Activated T-helper 17 cell treated with anti-CD3 and anti-CD28 coated beads, Interleukin-2, amount 50 U/mL, for 72 hours (primary cell): ENCODE results near the gene ACSBG1. TPM values are rescaled to one million over a fixed set of nuclear protein-coding genes. Genes with fewer than 3 reads are reported as not detected.

ENCODE experiments used
- ATAC-seq: fragments of 150-1000 bp; cut with Tn5 transposase; replicated peaks from 2 replicates; pipeline ENCODE4 v1.10.0; 2021; ENCODE audit warnings: mild to moderate bottlenecking, moderate library complexity
- H3K27ac Mint-ChIP-seq: one replicate; pipeline ENCODE4 v1.8.0; 2022; ENCODE audit warnings: mixed read lengths
- H3K27me3 Mint-ChIP-seq: one replicate; pipeline ENCODE4 v1.8.0; 2022; ENCODE audit warnings: mixed read lengths
- H3K36me3 Mint-ChIP-seq: one replicate; pipeline ENCODE4 v1.8.0; 2022; ENCODE audit warnings: low read depth, mild to moderate bottlenecking, mixed read lengths
- H3K4me1 Mint-ChIP-seq: one replicate; pipeline ENCODE4 v1.8.0; 2022; ENCODE audit warnings: mixed read lengths
- H3K4me3 Mint-ChIP-seq: one replicate; pipeline ENCODE4 v1.8.0; 2022; ENCODE audit warnings: mild to moderate bottlenecking, mixed read lengths
- H3K9me3 Mint-ChIP-seq: one replicate; pipeline ENCODE4 v1.8.0; 2022; ENCODE audit warnings: mixed read lengths
- total RNA-seq, 2 donors: library from RNA; stranded (reverse); gene quantifications; one replicate each; pipeline ENCODE4 v1.2.3, GENCODE V29; 2022

ACSBG1 gene
- total RNA-seq: not detected

DNA sequence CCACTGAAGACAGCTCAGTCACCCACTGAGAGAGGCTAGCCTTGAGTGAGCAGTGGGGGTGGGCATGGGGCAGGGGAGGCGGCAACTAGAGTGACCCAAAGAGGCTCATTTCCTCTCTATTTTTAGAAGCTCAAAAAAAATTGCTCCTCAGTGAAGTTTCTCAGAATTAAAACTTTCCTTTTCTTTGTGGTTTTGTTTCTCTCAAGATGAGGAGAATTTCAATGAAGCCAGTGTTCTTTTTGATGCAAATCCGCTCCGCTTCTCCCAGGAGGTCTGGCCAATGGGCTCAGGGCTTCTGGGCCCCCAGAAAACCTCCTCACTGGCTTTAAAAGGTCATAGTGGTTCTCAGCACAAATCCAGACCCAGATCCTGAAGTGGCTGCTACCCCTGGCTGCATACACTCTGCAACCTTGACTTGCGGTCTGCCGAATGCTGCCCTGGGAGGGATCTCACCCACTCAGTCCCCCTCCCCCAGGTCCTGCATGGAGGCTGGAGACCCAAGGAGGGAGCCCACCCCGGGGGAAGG, at the start of gene ACSBG1:
Gene ACSBG1, minus strand, starts transcription at position 51 of the 526 bp plus-strand sequence. CDS start 64 bp downstream, outside the sequence.
- H3K27ac Mint-ChIP-seq: peak within 1 kb of the TSS; percentile 73
- no peak within 1 kb of the TSS for H3K4me3 Mint-ChIP-seq
- no peaks in the 10 kb centered on the region for H3K4me1 Mint-ChIP-seq
- H3K27me3 Mint-ChIP-seq: peaks cover 15% of the 10 kb centered on the region
- no peak for ATAC-seq
- no peaks in the 10 kb centered on the region for H3K36me3 Mint-ChIP-seq
- H3K9me3 Mint-ChIP-seq: no peaks in the 10 kb centered on the region

- Mint-ChIP-seq H3K4me1 (no peaks in the 10 kb centered on the region), H3K9me3 (no peaks in the 10 kb centered on the region), H3K27me3 (no peaks in the 10 kb centered on the region), H3K27ac (peak overlapping the region; percentile 7), H3K36me3 (peaks cover 93% of the 10 kb centered on the region), H3K4me3 (no peak overlapping the region)
- ATAC-seq: no peak
Measured at GRCh38 chr15:78282324-78282723, 48.0 kb upstream of the ACSBG1 start.

DNA sequence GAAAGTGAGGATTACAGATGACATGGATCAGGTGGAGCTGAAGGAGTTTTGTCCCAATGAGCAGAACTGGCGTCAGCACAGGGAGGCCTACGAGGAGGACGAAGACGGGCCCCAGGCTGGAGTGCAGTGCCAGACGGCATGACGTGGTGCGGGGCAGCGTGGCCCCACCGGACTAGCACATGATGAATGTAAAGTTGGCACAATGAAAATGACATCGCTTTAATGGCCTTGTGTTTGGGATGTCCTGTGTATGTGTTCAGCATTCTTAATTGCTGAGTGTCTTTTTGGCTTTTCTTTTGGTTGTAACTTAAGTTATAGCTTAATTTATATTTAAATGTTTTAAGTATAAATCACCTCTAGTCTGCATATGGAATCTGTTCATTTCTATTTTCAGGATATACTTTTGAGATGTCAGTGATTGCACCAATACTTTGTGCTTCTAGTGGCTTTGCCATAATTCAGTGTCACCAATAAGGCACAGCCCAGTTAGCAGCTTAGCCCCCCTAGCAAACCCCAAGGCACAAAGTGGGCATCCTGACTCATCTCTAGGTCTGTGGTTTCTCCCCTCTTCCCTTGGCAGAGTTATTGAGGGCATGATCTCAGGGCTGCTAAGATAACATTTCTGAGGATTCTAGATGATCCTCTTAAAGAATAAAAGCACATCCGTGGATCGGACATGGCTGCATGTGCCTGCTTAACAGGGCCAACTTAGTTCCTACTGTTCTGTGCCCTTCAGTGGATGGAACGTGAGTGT, 46.1 kb upstream of the ACSBG1 start:
- no peaks in the 10 kb centered on the region for H3K9me3 Mint-ChIP-seq
- no peaks in the 10 kb centered on the region for H3K4me1 Mint-ChIP-seq
- H3K36me3 Mint-ChIP-seq: peaks cover 92% of the 10 kb centered on the region
- no peak overlapping the region for H3K4me3 Mint-ChIP-seq
- H3K27ac Mint-ChIP-seq: no peak overlapping the region
- no peaks in the 10 kb centered on the region for H3K27me3 Mint-ChIP-seq
- no peak for ATAC-seq

DNA sequence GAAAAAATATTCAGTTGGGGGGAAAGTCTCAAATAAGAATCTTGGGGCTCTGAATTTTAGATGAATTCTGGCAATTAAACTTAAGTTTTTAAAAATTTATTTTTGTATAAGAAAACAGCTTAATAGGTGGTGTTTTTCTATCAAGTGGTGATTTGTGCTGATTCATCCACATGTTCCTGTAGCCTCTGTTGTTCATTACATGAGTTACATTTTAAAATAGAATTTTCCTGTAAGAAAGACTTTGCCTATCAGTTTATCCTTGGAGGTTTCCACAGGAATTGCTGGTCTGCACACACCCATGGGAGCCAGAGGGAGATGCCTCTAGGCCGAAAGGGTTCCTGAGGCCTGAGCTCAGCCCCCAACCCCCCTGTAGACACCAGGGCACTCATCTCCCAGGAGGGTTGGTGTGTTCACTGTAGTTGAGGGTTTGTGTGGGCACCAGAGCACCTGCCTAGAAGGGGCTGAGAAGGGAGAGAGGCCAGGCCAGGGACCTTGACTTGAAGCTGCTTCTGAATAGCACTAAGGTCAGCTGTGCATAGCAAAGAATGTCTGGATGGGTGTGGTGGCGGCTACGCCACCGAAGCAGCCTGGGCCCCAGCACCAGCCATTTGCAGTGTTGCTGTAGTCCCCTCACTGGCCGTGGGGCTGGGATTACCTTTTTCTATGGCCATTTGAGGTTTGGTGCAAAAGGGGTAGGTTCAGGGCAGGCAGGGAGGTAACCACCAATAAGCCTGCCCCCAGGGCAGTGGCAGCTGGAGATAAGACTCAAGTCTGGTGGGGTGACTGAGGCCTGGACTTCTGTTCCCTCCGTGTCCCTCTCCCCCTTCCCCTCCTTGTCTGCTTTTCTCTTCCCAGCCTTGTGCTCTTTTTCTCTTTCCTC, 41.9 kb upstream of the ACSBG1 start:
- no peak for ATAC-seq

DNA sequence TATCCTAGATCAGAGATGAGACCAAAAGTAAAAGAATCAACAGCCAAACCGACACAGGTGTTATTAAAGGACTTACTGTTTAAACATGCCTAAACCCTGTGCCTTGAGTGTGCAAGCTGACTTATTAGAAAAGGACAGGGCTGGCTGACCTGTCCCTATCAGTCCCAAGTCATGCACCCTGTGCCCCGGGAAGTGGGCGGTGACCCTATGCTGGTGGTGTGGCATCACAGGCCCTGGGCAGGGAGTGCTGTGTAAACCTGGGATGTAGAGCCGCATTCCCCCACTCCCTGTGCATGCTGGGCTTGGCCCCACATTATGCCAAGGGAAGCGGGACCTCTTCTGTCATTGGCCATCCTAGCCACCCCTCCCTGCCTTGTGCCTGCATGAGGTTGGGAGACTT, 40.6 kb upstream of the ACSBG1 start:
- Mint-ChIP-seq H3K27ac (peak overlapping the region; percentile 5), H3K4me3 (no peak overlapping the region), H3K9me3 (no peaks in the 10 kb centered on the region), H3K36me3 (peaks cover 91% of the 10 kb centered on the region), H3K4me1 (peaks cover 4% of the 10 kb centered on the region), H3K27me3 (no peaks in the 10 kb centered on the region)
- ATAC-seq: no peak

More for the DNA sequence above, 41.9 kb upstream of the ACSBG1 start:
- no peaks in the 10 kb centered on the region for H3K9me3 Mint-ChIP-seq
- H3K36me3 Mint-ChIP-seq: peaks cover 92% of the 10 kb centered on the region
- no peak overlapping the region for H3K27ac Mint-ChIP-seq
- H3K27me3 Mint-ChIP-seq: no peaks in the 10 kb centered on the region
- H3K4me1 Mint-ChIP-seq: no peaks in the 10 kb centered on the region
- no peak overlapping the region for H3K4me3 Mint-ChIP-seq

- no peak overlapping the region for H3K27ac Mint-ChIP-seq
- no peak overlapping the region for H3K4me3 Mint-ChIP-seq
- peaks cover 79% of the 10 kb centered on the region for H3K36me3 Mint-ChIP-seq
- H3K9me3 Mint-ChIP-seq: no peaks in the 10 kb centered on the region
- H3K27me3 Mint-ChIP-seq: no peaks in the 10 kb centered on the region
- peaks cover 4% of the 10 kb centered on the region for H3K4me1 Mint-ChIP-seq
- ATAC-seq: no peak
Measured at GRCh38 chr15:78272776-78273175, 38.4 kb upstream of the ACSBG1 start.

DNA sequence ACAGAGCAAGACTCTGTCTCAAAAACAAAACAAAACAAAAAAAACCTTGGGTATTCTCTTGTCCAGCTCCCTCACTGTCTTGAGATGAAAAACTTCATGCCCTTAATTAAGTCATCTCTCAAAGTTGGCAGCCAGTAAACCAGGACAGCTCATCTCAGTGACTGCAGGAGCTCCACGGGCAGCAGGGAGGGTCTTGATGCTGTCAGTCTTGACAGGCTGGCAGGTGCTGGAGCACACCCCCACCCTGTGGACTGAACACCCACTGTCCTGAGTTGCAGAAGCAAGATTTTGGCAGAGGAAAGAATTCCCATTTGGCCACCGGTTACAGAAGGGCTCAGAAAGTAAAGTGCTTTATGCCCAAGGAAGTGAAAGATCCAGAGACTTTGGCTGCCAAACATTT, 38.0 kb upstream of the ACSBG1 start:
- peaks cover 75% of the 10 kb centered on the region for H3K36me3 Mint-ChIP-seq
- H3K27ac Mint-ChIP-seq: no peak overlapping the region
- no peak for ATAC-seq
- no peaks in the 10 kb centered on the region for H3K9me3 Mint-ChIP-seq
- H3K27me3 Mint-ChIP-seq: no peaks in the 10 kb centered on the region
- H3K4me1 Mint-ChIP-seq: peaks cover 5% of the 10 kb centered on the region
- H3K4me3 Mint-ChIP-seq: no peak overlapping the region

DNA sequence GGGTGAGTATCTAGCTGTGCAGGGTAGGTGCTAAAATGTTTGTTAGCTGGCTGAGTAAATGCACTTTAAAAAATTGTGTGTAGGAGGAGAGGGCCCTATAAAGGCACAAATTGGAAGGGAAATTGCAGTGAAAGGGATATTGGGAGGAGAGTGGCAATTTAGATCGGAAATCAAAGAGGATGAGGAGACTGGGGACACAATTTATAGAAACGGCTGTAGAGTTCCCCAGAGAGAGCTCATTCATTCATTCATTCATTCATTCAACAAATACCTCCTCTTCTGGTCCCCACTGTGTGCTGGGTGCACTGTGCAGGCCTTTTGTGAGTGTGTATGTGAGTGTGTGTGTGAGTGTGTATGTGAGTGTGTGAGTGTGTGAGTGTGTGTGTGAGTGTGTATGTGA, 32.4 kb upstream of the ACSBG1 start:
- Mint-ChIP-seq H3K4me3 (peak overlapping the region; percentile 89), H3K27ac (peak overlapping the region; percentile 32), H3K4me1 (peaks cover 19% of the 10 kb centered on the region), H3K27me3 (no peaks in the 10 kb centered on the region), H3K9me3 (no peaks in the 10 kb centered on the region), H3K36me3 (peaks cover 40% of the 10 kb centered on the region)
- no peak for ATAC-seq

- no peak for ATAC-seq
- Mint-ChIP-seq H3K9me3 (no peaks in the 10 kb centered on the region), H3K27ac (peak overlapping the region; percentile 79), H3K4me3 (peak overlapping the region; percentile 89), H3K36me3 (peaks cover 34% of the 10 kb centered on the region), H3K27me3 (no peaks in the 10 kb centered on the region), H3K4me1 (peaks cover 19% of the 10 kb centered on the region)
Measured at GRCh38 chr15:78266229-78266628, 31.9 kb upstream of the ACSBG1 start.

DNA sequence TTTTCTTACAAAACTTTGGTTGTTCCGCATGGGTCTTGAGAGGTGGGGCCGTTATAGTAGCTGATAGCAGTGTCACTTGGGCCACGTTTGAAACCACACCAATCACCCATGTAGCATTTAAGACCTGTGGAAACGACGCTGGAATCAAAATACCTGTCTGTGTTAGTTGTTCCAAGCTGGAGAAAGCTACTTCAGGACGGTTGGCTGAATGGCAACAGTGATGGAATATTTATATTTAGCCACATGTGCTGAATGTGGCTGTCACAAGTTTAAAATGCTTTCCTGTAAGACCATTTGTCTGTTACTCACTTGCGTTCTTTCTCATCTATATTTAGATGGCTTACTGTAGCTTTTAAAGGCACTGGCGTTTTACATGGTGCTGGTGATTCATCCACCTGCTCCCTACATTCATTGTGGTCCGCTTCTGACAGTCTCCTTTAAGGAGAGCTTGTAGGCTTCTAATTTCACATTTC, 31.4 kb upstream of the ACSBG1 start:
- Mint-ChIP-seq H3K4me3 (peak overlapping the region; percentile 89), H3K4me1 (peaks cover 19% of the 10 kb centered on the region)
- ATAC-seq: peak; percentile 69

DNA sequence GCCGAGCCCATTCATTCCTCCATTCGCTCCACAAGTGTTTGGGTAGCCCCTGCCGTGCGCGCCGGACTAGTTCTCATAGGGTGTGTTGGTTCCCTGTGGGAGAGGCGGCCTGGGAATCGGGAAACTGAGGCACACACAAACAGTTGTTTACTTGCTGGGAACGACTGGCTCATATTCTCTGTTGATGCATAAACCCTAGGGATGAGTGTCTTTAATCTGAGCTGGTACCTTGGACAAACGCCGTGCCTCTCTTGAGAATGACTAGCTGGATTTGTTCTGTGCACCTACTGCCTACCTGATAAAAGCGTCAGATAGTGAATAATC, 30.7 kb upstream of the ACSBG1 start:
- H3K9me3 Mint-ChIP-seq: no peaks in the 10 kb centered on the region
- no peaks in the 10 kb centered on the region for H3K27me3 Mint-ChIP-seq
- H3K27ac Mint-ChIP-seq: peak overlapping the region; percentile 79
- no peak for ATAC-seq
- H3K4me1 Mint-ChIP-seq: peaks cover 15% of the 10 kb centered on the region
- peaks cover 23% of the 10 kb centered on the region for H3K36me3 Mint-ChIP-seq
- peak overlapping the region; percentile 89 for H3K4me3 Mint-ChIP-seq

More for the DNA sequence above, 31.4 kb upstream of the ACSBG1 start:
- H3K9me3 Mint-ChIP-seq: no peaks in the 10 kb centered on the region
- H3K36me3 Mint-ChIP-seq: peaks cover 30% of the 10 kb centered on the region
- peak overlapping the region; percentile 79 for H3K27ac Mint-ChIP-seq
- no peaks in the 10 kb centered on the region for H3K27me3 Mint-ChIP-seq

- H3K4me1 Mint-ChIP-seq: peaks cover 15% of the 10 kb centered on the region
- peak within 1 kb of the TSS; percentile 79 for H3K27ac Mint-ChIP-seq
- peak within 1 kb of the TSS; percentile 89 for H3K4me3 Mint-ChIP-seq
- H3K9me3 Mint-ChIP-seq: no peaks in the 10 kb centered on the region
- peak; percentile 73 for ATAC-seq
- H3K36me3 Mint-ChIP-seq: peaks cover 18% of the 10 kb centered on the region
- no peaks in the 10 kb centered on the region for H3K27me3 Mint-ChIP-seq
Measured at GRCh38 chr15:78264304-78265136, 30.2 kb upstream of the ACSBG1 start, which contains the start of gene DNAJA4. DNAJA4 (plus strand) TSS chr15:78264562; CDS start chr15:78264764, 202 bp downstream.

DNA sequence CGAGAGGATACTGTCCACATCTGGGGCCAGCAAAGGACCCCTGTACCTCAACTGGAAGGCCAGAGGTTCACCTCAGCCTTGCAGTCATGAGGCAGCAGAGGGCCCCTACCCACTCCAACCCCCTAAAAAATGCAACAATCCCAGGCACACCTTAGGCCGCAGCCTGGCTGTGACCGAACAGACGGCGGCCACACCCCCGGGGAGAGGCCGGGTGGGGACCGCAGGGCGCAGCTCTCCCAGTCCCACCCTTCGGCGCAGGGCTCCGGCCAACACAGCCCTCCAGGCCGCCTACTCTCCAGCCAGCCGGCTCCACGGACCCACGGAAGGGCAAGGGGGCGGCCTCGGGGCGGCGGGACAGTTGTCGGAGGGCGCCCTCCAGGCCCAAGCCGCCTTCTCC, 29.5 kb upstream of the ACSBG1 start:
- peak overlapping the region; percentile 46 for H3K27ac Mint-ChIP-seq
- no peak for ATAC-seq
- no peaks in the 10 kb centered on the region for H3K9me3 Mint-ChIP-seq
- peak overlapping the region; percentile 43 for H3K4me3 Mint-ChIP-seq
- H3K4me1 Mint-ChIP-seq: peaks cover 15% of the 10 kb centered on the region
- peaks cover 17% of the 10 kb centered on the region for H3K36me3 Mint-ChIP-seq
- no peaks in the 10 kb centered on the region for H3K27me3 Mint-ChIP-seq

DNA sequence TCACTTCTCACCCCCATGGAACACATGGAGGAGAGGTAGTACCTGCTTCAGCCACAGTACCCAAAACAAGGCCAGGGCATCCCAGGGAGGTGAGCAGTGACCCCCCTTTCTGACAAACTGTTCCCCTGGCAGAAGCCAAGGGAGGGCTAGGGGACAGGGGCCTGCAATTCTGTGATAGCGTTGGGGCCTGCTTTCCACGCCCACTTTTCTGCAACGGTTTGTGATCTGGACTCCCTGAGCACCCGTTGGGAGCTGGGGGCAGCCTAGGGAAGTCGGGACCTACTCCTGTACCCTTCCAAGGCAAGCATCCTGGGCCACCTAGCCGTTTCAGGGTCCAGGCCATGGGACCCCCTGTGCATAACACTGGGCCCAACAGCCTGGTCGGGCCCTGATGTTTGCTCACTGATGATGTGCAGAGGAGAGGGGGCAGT, 29.0 kb upstream of the ACSBG1 start:
- no peak for ATAC-seq
- peak overlapping the region; percentile 46 for H3K27ac Mint-ChIP-seq
- peaks cover 17% of the 10 kb centered on the region for H3K36me3 Mint-ChIP-seq
- H3K27me3 Mint-ChIP-seq: no peaks in the 10 kb centered on the region
- H3K4me1 Mint-ChIP-seq: peaks cover 15% of the 10 kb centered on the region
- peak overlapping the region; percentile 43 for H3K4me3 Mint-ChIP-seq
- H3K9me3 Mint-ChIP-seq: no peaks in the 10 kb centered on the region
